HEK293T (cell line): ENCODE measurements around the gene C11orf68.

Source experiments
- CTCF ChIA-PET: fragments of 350-600 bp; formaldehyde crosslinking; extraction: SDS; loops from one replicate; lab custom pipeline; 2021; ENCODE audit warnings: antibody characterized with exemption, inconsistent platforms; lab: Yijun Ruan, JAX
- POLR2A ChIA-PET: fragments of 350-600 bp; formaldehyde crosslinking; extraction: SDS; loops from one replicate; lab custom pipeline; 2020; ENCODE audit warnings: antibody characterized with exemption, inconsistent platforms; lab: Yijun Ruan, JAX
- DNase-seq: peaks from one replicate; pipeline ENCODE4 v3.0.0; 2012; ENCODE audit warnings: mixed read lengths; ENCODE audit errors: extremely low spot score
- ARNT ChIP-seq: fragments of 450-650 bp; IDR thresholded peaks from 2 replicates; pipeline ENCODE4 v1.6.1; 2017; ENCODE audit warnings: mild to moderate bottlenecking
- BHLHE40 ChIP-seq: fragments of 450-650 bp; IDR thresholded peaks from 2 replicates; pipeline ENCODE4 v1.6.1; 2016; ENCODE audit warnings: mild to moderate bottlenecking, moderate library complexity, borderline replicate concordance
- CTBP1 ChIP-seq: fragments of 450-650 bp; IDR thresholded peaks from 2 replicates; pipeline ENCODE4 v1.6.1; 2016; ENCODE audit warnings: borderline replicate concordance
- ELF4 ChIP-seq: fragments of 450-650 bp; IDR thresholded peaks from 2 replicates; pipeline ENCODE4 v1.6.1; 2017; ENCODE audit warnings: antibody characterized with exemption
- FOXA1 ChIP-seq: fragments of 450-650 bp; IDR thresholded peaks from 2 replicates; pipeline ENCODE4 v1.6.1; 2016; ENCODE audit warnings: mild to moderate bottlenecking
- FOXK2 ChIP-seq: fragments of 450-650 bp; IDR thresholded peaks from 2 replicates; pipeline ENCODE4 v1.6.1; 2016; ENCODE audit warnings: mild to moderate bottlenecking
- FOXM1 ChIP-seq: fragments of 450-650 bp; IDR thresholded peaks from 2 replicates; pipeline ENCODE4 v1.6.1; 2017; ENCODE audit warnings: mild to moderate bottlenecking, borderline replicate concordance
- HDGF ChIP-seq: fragments of 450-650 bp; IDR thresholded peaks from 2 replicates; pipeline ENCODE4 v1.6.1; 2017; ENCODE audit warnings: antibody characterized with exemption, borderline replicate concordance
- L3MBTL2 ChIP-seq: fragments of 450-650 bp; conservative IDR thresholded peaks from 2 replicates; pipeline ENCODE4 v1.6.1; 2016; ENCODE audit warnings: mild to moderate bottlenecking
- LEF1 ChIP-seq: fragments of 450-650 bp; IDR thresholded peaks from 2 replicates; pipeline ENCODE4 v1.6.1; 2017; ENCODE audit warnings: mild to moderate bottlenecking, borderline replicate concordance
- NFRKB ChIP-seq: fragments of 450-650 bp; IDR thresholded peaks from 2 replicates; pipeline ENCODE4 v1.6.1; 2016; ENCODE audit warnings: mild to moderate bottlenecking, moderate library complexity
- PKNOX1 ChIP-seq: fragments of 450-650 bp; IDR thresholded peaks from 2 replicates; pipeline ENCODE4 v1.6.1; 2016
- SP1 ChIP-seq: fragments of 450-650 bp; IDR thresholded peaks from 2 replicates; pipeline ENCODE4 v1.6.1; 2017
- SUZ12 ChIP-seq: fragments of 450-650 bp; IDR thresholded peaks from 2 replicates; pipeline ENCODE4 v1.6.1; 2016; ENCODE audit warnings: mild to moderate bottlenecking
- TARDBP ChIP-seq: fragments of 450-650 bp; IDR thresholded peaks from 2 replicates; pipeline ENCODE4 v1.6.1; 2016
- ZNF384 ChIP-seq: fragments of 450-650 bp; IDR thresholded peaks from 2 replicates; pipeline ENCODE4 v1.6.1; 2016

C11orf68 gene

GRCh38 chr11:65883786-65884715, 34.8 kb downstream of the C11orf68 start:
- no peak for DNase-seq
- ChIA-PET CTCF (interaction anchor here (0.5 to 2.6 kb wide), 16 partner anchors 10 to 186 kb away, joined by 3 to 14 read pairs (median 3); partner anchors contain the start of genes KAT5, MUS81 and PACS1), POLR2A (interaction anchor here (1.1 to 12.4 kb wide), 4 partner anchors 10 to 172 kb away, joined by 4 to 289 read pairs (median 6); partner anchors contain the start of genes CFL1, EFEMP2, KAT5 and MUS81)
- no peak for TF ChIP-seq ARNT
- no peak for TF ChIP-seq FOXA1

- CTCF ChIA-PET: interaction anchor here (0.5 to 2.6 kb wide), 3 partner anchors 22 to 108 kb away, joined by 3 to 12 read pairs (median 4); no protein-coding TSS in a partner anchor
These were observed 35.7 kb downstream of the C11orf68 start for GRCh38 chr11:65883058-65883761.

GRCh38 chr11:65882120-65883057, 36.5 kb downstream of the C11orf68 start:
- no peak for DNase-seq
- POLR2A ChIA-PET: interaction anchor here (1.0 to 12.4 kb wide), 3 partner anchors 9 to 18 kb away, joined by 3 to 289 read pairs (median 10); partner anchors contain the start of genes CFL1, EFEMP2 and MUS81
- CTCF ChIA-PET: no interaction called here
- no peak for TF ChIP-seq FOXK2
- no peak for TF ChIP-seq FOXM1
- no peak for TF ChIP-seq SUZ12
- no peak for TF ChIP-seq LEF1
- no peak for TF ChIP-seq BHLHE40
- no peak for TF ChIP-seq PKNOX1
- no peak for TF ChIP-seq TARDBP
- TF ChIP-seq HDGF: no peak
- TF ChIP-seq ZNF384: no peak
- no peak for TF ChIP-seq CTBP1
- TF ChIP-seq ELF4: no peak
- TF ChIP-seq SP1: no peak

More at GRCh38 chr11:65883058-65883761, 35.7 kb downstream of the C11orf68 start:
- POLR2A ChIA-PET: interaction anchor here (12.4 kb wide), 1 partner anchor 19 kb away, joined by 289 read pairs; the partner anchor contains the start of genes CFL1, EFEMP2 and MUS81
- DNase-seq: no peak
- no peak for TF ChIP-seq ELF4
- TF ChIP-seq ZNF384: no peak
- no peak for TF ChIP-seq FOXK2
- no peak for TF ChIP-seq BHLHE40
- no peak for TF ChIP-seq LEF1
- TF ChIP-seq L3MBTL2: no peak
- TF ChIP-seq PKNOX1: no peak

- ChIA-PET CTCF (no interaction called here), POLR2A (interaction anchor here (1.0 to 5.1 kb wide), 4 partner anchors 8 to 21 kb away, joined by 3 to 16 read pairs (median 6); partner anchors contain the start of gene MUS81)
- DNase-seq: no peak
- TF ChIP-seq L3MBTL2 (no peak), NFRKB (no peak), ELF4 (no peak), SUZ12 (no peak), TARDBP (no peak), FOXM1 (no peak), SP1 (no peak), FOXK2 (no peak), CTBP1 (no peak), BHLHE40 (no peak), PKNOX1 (no peak), LEF1 (no peak), ARNT (no peak), FOXA1 (no peak), ZNF384 (no peak)
These were observed 37.9 kb downstream of the C11orf68 start for GRCh38 chr11:65880844-65881421.

- CTCF ChIA-PET: no interaction called here
- POLR2A ChIA-PET: interaction anchor here (0.8 to 5.1 kb wide), 4 partner anchors 9 to 20 kb away, joined by 3 to 16 read pairs (median 6); partner anchors contain the start of gene MUS81
- DNase-seq: no peak
- TF ChIP-seq ARNT (no peak), FOXA1 (no peak), TARDBP (no peak), NFRKB (no peak)
These were observed 38.8 kb downstream of the C11orf68 start for GRCh38 chr11:65880027-65880426.
